ENCODE measurements around the gene MVD. TPM values are rescaled to one million over a fixed set of nuclear protein-coding genes. Genes with fewer than 3 reads are reported as not detected.

The MVD gene
- total RNA-seq, 1 experiment from 2014 or later = 119 TPM

DNA sequence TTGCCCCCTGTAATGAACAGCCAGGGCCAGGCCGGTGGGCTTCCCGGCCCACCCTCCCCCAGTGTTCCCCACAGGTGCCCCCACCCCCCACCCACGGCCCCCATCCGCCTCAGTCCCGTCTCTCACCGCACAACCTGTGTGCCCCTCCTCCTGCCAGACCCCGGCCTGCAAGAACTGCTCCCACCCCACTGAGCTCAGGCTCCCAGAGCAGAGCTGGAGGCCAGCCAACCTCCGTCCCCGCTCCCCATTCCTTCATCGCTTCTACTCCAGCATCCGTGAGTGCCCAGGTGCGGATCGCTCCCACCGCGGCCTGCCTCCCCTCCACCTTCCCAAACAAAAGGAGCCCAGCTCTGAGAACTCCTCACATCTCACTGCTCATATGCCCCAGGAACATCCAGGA lies 4.2 kb downstream of the MVD start:
- intact Hi-C loops (cut with micrococcal nuclease) = no loop called here
- DNase-seq (ENCODE audit: low read depth, low spot score) (no peak), ATAC-seq (no peak)
- ChIA-PET RAD21 (ENCODE audit: low non-redundant PET in 1 of 2, low total read pairs in 2 of 2, uncharacterized antibody in 2 of 2, unreplicated experiment in 2 of 2) (no interaction called here), POLR2A (no interaction called here), CTCF (interaction anchor here (0.5 kb wide), 1 partner anchor 16 kb away, joined by 3 read pairs; no protein-coding TSS in a partner anchor)
- no peak overlapping the region for H2AFZ ChIP-seq (ENCODE audit: low read depth, low read length, poor library complexity, severe bottlenecking)
- H3K9me2 ChIP-seq (ENCODE audit: insufficient read depth) = no peaks in the 10 kb centered on the region
- no peak overlapping the region for H3K27ac ChIP-seq (ENCODE audit: low read depth, low read length)
- TF ChIP-seq SRF (IDR thresholded peaks at IDR 0.05; ENCODE audit: low read depth) (no peak), CBX3 (IDR thresholded peaks at IDR 0.05; ENCODE audit: low read depth) (no peak), EGR1 (IDR thresholded peaks at IDR 0.05; ENCODE audit: low read depth) (no peak), FOSL1 (IDR thresholded peaks at IDR 0.05; ENCODE audit: low read depth) (no peak), POLR2AphosphoS5 (IDR thresholded peaks at IDR 0.05; ENCODE audit: low read depth, low read length) (no peak), TCF7L2 (IDR thresholded peaks at IDR 0.05; ENCODE audit: borderline replicate concordance, extremely low read depth, insufficient read depth, insufficient read length) (no peak), CEBPB (IDR thresholded peaks at IDR 0.05; ENCODE audit: low read depth) (no peak), POLR2A (IDR thresholded peaks at IDR 0.05; ENCODE audit: borderline replicate concordance, extremely low read depth, insufficient read depth, insufficient read length) (no peak), SP1 (IDR thresholded peaks at IDR 0.05; ENCODE audit: low read depth) (no peak)
- TF ChIP-seq, protein P1, sequence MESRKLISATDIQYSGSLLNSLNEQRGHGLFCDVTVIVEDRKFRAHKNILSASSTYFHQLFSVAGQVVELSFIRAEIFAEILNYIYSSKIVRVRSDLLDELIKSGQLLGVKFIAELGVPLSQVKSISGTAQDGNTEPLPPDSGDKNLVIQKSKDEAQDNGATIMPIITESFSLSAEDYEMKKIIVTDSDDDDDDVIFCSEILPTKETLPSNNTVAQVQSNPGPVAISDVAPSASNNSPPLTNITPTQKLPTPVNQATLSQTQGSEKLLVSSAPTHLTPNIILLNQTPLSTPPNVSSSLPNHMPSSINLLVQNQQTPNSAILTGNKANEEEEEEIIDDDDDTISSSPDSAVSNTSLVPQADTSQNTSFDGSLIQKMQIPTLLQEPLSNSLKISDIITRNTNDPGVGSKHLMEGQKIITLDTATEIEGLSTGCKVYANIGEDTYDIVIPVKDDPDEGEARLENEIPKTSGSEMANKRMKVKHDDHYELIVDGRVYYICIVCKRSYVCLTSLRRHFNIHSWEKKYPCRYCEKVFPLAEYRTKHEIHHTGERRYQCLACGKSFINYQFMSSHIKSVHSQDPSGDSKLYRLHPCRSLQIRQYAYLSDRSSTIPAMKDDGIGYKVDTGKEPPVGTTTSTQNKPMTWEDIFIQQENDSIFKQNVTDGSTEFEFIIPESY (IDR thresholded peaks at IDR 0.05; ENCODE audit: extremely low read depth, insufficient replicate concordance, low read length) = no peak
- peaks cover 0 to 11% of the 10 kb centered on the region in 2 experiments; a peak in 3 of 4 replicates for H3K4me1 ChIP-seq (ENCODE audit: control insufficient read depth in 1 of 2, insufficient read depth in 2 of 2, low read length in 2 of 2)
- H3K27me3 ChIP-seq (ENCODE audit: insufficient read depth, low read length) = no peaks in the 10 kb centered on the region
- H3K9ac ChIP-seq (ENCODE audit: low read length) = no peak overlapping the region
- H4K20me1 ChIP-seq (ENCODE audit: insufficient read depth) = no peaks in the 10 kb centered on the region
- H3K4me3 ChIP-seq (replicated peaks in 1 of 2; ENCODE audit: low read depth in 1 of 2, low read length in 2 of 2) = no peak overlapping the region
- H3K4me2 ChIP-seq (ENCODE audit: low read length) = no peak overlapping the region
- peaks cover 4 to 6% of the 10 kb centered on the region in 2 experiments; a peak in 2 of 4 replicates for H3K36me3 ChIP-seq (ENCODE audit: control insufficient read depth in 1 of 2, insufficient read depth in 2 of 2, low read length in 2 of 2)
- BruUV-seq (replicated peaks) = no TSS peak
- peaks cover 33% of the 10 kb centered on the region for H3K79me2 ChIP-seq (ENCODE audit: insufficient read depth, low read length)
- H3K9me3 ChIP-seq (ENCODE audit: control insufficient read depth in 1 of 2, insufficient read depth in 1 of 2, low read depth in 1 of 2, low read length in 2 of 2) = no peaks in the 10 kb centered on the region
